ENCODE measurements around the gene SIGLEC10. TPM values are rescaled to one million over a fixed set of nuclear protein-coding genes. Genes with fewer than 3 reads are reported as not detected.

The SIGLEC10 gene
- total RNA-seq, 1 donor from 2014 or later, result not detected

DNA sequence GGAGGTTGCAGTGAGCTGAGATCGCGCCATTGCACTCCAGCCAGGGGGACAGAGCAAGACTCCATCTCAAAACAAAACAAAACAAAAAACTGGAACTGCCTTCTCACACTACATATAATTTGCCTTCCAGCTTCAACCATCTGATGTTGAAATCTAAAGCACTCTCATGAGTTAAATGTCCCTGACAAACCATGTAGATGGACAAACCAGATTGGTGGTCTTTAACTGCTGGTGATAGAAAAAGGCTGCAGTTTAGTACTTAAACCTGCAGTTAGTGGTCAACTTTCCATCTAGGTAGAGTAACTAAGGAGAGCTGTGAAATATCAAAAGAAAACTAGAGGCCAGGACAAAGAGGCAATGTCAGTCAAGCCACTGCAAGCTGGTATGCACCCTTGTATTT lies 21.3 kb downstream of the SIGLEC10 start:
- Mint-ChIP-seq H3K4me1 (peaks cover 15% of the 10 kb centered on the region), H3K27ac (no peak overlapping the region), H3K27me3 (ENCODE audit: low read depth) (no peaks in the 10 kb centered on the region), H3K4me3 (no peak overlapping the region), H3K36me3 (no peaks in the 10 kb centered on the region), H3K9me3 (peaks cover 24% of the 10 kb centered on the region)
- TF ChIP-seq, protein P1, sequence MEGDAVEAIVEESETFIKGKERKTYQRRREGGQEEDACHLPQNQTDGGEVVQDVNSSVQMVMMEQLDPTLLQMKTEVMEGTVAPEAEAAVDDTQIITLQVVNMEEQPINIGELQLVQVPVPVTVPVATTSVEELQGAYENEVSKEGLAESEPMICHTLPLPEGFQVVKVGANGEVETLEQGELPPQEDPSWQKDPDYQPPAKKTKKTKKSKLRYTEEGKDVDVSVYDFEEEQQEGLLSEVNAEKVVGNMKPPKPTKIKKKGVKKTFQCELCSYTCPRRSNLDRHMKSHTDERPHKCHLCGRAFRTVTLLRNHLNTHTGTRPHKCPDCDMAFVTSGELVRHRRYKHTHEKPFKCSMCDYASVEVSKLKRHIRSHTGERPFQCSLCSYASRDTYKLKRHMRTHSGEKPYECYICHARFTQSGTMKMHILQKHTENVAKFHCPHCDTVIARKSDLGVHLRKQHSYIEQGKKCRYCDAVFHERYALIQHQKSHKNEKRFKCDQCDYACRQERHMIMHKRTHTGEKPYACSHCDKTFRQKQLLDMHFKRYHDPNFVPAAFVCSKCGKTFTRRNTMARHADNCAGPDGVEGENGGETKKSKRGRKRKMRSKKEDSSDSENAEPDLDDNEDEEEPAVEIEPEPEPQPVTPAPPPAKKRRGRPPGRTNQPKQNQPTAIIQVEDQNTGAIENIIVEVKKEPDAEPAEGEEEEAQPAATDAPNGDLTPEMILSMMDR (IDR thresholded peaks at IDR 0.05; ENCODE audit: unreplicated experiment), result no peak
- DNase-seq (ENCODE audit: low spot score in 2 of 2, unreplicated experiment in 2 of 2), result no peak

GRCh38 chr19:51394050-51394836 lies 23.2 kb downstream of the SIGLEC10 start:
- peak; percentile 78 to 82 for DNase-seq (ENCODE audit: low spot score in 2 of 2, unreplicated experiment in 2 of 2)
- Mint-ChIP-seq H3K4me3 (peak overlapping the region; percentile 82), H3K27me3 (ENCODE audit: low read depth) (no peaks in the 10 kb centered on the region), H3K27ac (peak overlapping the region; percentile 86), H3K4me1 (peaks cover 20% of the 10 kb centered on the region), H3K36me3 (no peaks in the 10 kb centered on the region), H3K9me3 (peaks cover 9% of the 10 kb centered on the region)
- TF ChIP-seq, protein P1 (IDR thresholded peaks at IDR 0.05; ENCODE audit: unreplicated experiment), result no peak

DNA sequence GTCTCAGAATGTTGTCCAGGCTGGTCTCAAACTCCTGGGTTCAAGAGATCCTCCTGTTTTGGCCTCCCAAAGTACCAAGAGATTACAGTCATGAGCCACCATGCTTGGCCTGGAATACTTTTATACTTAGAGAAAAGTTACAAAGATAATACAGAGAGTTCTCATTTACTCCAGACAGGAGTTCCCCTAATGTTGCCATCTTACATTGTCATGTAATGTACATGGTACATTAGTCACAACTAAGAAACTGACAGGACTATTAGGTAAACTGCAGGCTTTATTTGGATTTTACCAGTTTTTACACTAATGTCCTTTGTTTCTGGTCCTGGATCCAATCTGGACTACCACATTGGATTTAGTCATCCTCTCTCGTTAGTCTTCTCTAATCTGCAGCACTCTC lies 24.7 kb downstream of the SIGLEC10 start:
- peak overlapping the region; percentile 39 for H3K4me3 Mint-ChIP-seq
- H3K27ac Mint-ChIP-seq, result peak overlapping the region; percentile 17
- H3K9me3 Mint-ChIP-seq, result peaks cover 3% of the 10 kb centered on the region
- no peaks in the 10 kb centered on the region for H3K36me3 Mint-ChIP-seq
- no peak for DNase-seq (ENCODE audit: low spot score in 2 of 2, unreplicated experiment in 2 of 2)
- H3K4me1 Mint-ChIP-seq, result peaks cover 20% of the 10 kb centered on the region
- no peaks in the 10 kb centered on the region for H3K27me3 Mint-ChIP-seq (ENCODE audit: low read depth)
- TF ChIP-seq, protein P1 (IDR thresholded peaks at IDR 0.05; ENCODE audit: unreplicated experiment), result no peak

DNA sequence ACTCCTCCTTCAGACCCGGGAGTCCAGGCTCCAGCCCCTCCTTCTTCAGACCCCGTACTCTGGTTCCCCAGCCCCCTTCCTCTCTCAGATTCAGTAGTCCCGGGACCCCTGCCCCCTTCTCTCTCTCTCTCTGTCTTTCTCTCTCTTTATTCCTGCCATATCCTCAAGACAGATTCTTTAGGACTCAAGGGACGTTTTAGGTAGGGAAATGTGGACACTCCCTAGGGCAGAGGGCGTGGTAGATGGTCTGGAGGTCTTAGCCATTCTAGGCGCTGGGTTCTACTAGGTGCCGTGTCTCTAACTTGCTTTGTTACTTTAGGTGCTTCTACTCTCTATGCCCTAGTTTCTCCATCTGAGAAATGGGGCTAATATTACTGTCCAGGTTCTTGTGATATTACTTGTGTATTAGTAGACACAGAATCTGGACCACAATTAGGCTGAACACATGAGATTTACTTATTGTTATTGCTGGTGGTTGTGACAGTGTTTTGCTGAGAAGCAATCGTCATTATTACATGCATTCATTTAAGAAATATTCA lies 26.3 kb downstream of the SIGLEC10 start:
- Mint-ChIP-seq H3K4me3 (peak overlapping the region; percentile 45), H3K27ac (peak overlapping the region; percentile 51), H3K9me3 (no peaks in the 10 kb centered on the region), H3K36me3 (no peaks in the 10 kb centered on the region), H3K4me1 (peaks cover 17% of the 10 kb centered on the region), H3K27me3 (ENCODE audit: low read depth) (no peaks in the 10 kb centered on the region)
- TF ChIP-seq, protein P1 (IDR thresholded peaks at IDR 0.05; ENCODE audit: unreplicated experiment), result no peak
- DNase-seq (ENCODE audit: low spot score in 2 of 2, unreplicated experiment in 2 of 2), result no peak

- Mint-ChIP-seq H3K27me3 (ENCODE audit: low read depth) (no peaks in the 10 kb centered on the region), H3K36me3 (no peaks in the 10 kb centered on the region), H3K4me1 (peaks cover 10% of the 10 kb centered on the region), H3K4me3 (no peak overlapping the region), H3K9me3 (no peaks in the 10 kb centered on the region), H3K27ac (no peak overlapping the region)
- no peak for DNase-seq (ENCODE audit: low spot score in 2 of 2, unreplicated experiment in 2 of 2)
- TF ChIP-seq, protein P1 (IDR thresholded peaks at IDR 0.05; ENCODE audit: unreplicated experiment), result no peak
These were observed 28.3 kb downstream of the SIGLEC10 start for GRCh38 chr19:51389143-51389542.
